HG03060 (cell line): ENCODE measurements around the gene LONP2.
A peak's percentile ranks its signal among the peaks of the same experiment; 100 is the strongest.
"Not testable (repeated sequence)": the region's sequence is repeated elsewhere in the genome, so short reads cannot be mapped to it uniquely, and the experiment has no call there.

Experiments used
- ATAC-seq: cut with Tn5 transposase; IDR thresholded peaks from one replicate; pipeline ENCODE4 v1.9.1; 2021; ENCODE audit warnings: low read depth, moderate number of reproducible peaks; ENCODE audit not compliant: unreplicated experiment

Gene LONP2

GRCh38 chr16:48329138-48329537 lies 85.0 kb downstream of the LONP2 start:
- no peak for ATAC-seq

- ATAC-seq = no peak
Observed at GRCh38 chr16:48330189-48330840, 86.2 kb downstream of the LONP2 start.

GRCh38 chr16:48330841-48331192 lies 86.7 kb downstream of the LONP2 start:
- no peak for ATAC-seq

- ATAC-seq = no peak
Observed at GRCh38 chr16:48332978-48333377, 88.9 kb downstream of the LONP2 start.

- ATAC-seq = no peak
Observed at GRCh38 chr16:48334325-48334724, 90.2 kb downstream of the LONP2 start.

- no peak for ATAC-seq
Observed at GRCh38 chr16:48335961-48336360, 91.9 kb downstream of the LONP2 start.

- ATAC-seq = no peak
Observed at GRCh38 chr16:48340054-48340453, 96.0 kb downstream of the LONP2 start.

- ATAC-seq = no peak
Observed at GRCh38 chr16:48342591-48342990, 98.5 kb downstream of the LONP2 start.

GRCh38 chr16:48347191-48347865 lies 103.2 kb downstream of the LONP2 start:
- no peak for ATAC-seq

GRCh38 chr16:48347980-48348379 lies 103.9 kb downstream of the LONP2 start:
- ATAC-seq = no peak

GRCh38 chr16:48350736-48351135 lies 106.6 kb downstream of the LONP2 start:
- no peak for ATAC-seq

- no peak for ATAC-seq
Observed at GRCh38 chr16:48352648-48353390, 108.7 kb downstream of the LONP2 start.

- peak; percentile 49 for ATAC-seq
Observed at GRCh38 chr16:48353565-48354163, 109.6 kb downstream of the LONP2 start.

GRCh38 chr16:48354385-48354784 lies 110.3 kb downstream of the LONP2 start:
- not testable (repeated sequence) for ATAC-seq

- ATAC-seq = no peak
Observed at GRCh38 chr16:48354877-48355855, 111.1 kb downstream of the LONP2 start.

- ATAC-seq = no peak
Observed at GRCh38 chr16:48356633-48357376, 112.7 kb downstream of the LONP2 start.

GRCh38 chr16:48358419-48358818 lies 114.3 kb downstream of the LONP2 start:
- no peak for ATAC-seq

GRCh38 chr16:48359983-48360382 lies 115.9 kb downstream of the LONP2 start:
- ATAC-seq = no peak

- no peak for ATAC-seq
Observed at GRCh38 chr16:48361012-48361411, 116.9 kb downstream of the LONP2 start.
